K562 (cell line): ENCODE measurements around the gene PHACTR3. TPM values are rescaled to one million over a fixed set of nuclear protein-coding genes. Genes with fewer than 3 reads are reported as not detected.

Source experiments
- ATAC-seq: fragments of 200-7000 bp; cut with Tn5 transposase; 3 replicates; pipeline ENCODE4 v1.9.1; 2020; ENCODE audit warnings: moderate library complexity
- BruUV-seq: library from RNA; stranded (reverse); fragments of 400-500 nt; replicated peaks from 2 replicates; lab custom pipeline; 2021; lab: Mats Ljungman, UMichigan
- CTCF ChIA-PET: fragments of 300-600 bp; formaldehyde crosslinking; extraction: SDS; loops from one replicate; lab custom pipeline; 2021; ENCODE audit warnings: low intra/inter-chr PET ratio; lab: Yijun Ruan, JAX
- POLR2A ChIA-PET: fragments of 300-600, 350-650 bp; sonication (Branson Sonifier 250); formaldehyde crosslinking; extraction: SDS; loops from one replicate; lab custom pipeline; 2021; ENCODE audit warnings: antibody characterized with exemption, inconsistent platforms; lab: Yijun Ruan, JAX
- DNase-seq, 4 experiments: peaks; one replicate each; pipeline versions ENCODE4 v3.0.0 to v3.0.0-alpha.2; 2011 to 2018; ENCODE audit warnings: low spot score in 3 of 4, mixed read lengths in 3 of 4; ENCODE audit errors: extremely low read depth in 1 of 4
- FAIRE-seq: peaks from 2 replicates; lab custom pipeline; 2011; peaks lifted over from hg19 to GRCh38; lab: Jason Lieb, UNC
- H2AFZ ChIP-seq: 2 replicates; pipeline ENCODE4 v1.6.0; 2011; ENCODE audit warnings: low read depth, low read length, control low read depth, inconsistent platforms
- H3K27ac ChIP-seq: fragments of 200-600 bp; 3 replicates; pipeline ENCODE4 v1.8.0; 2011; ENCODE audit warnings: low read depth, mild to moderate bottlenecking, control low read depth, inconsistent platforms, low read length, moderate library complexity, mixed read lengths; ENCODE audit errors: extremely low read depth
- H3K27me3 ChIP-seq, 2 experiments: fragments of 300-600 bp in 1 of 2; 2 replicates in 1 of 2; 3 replicates in 1 of 2; pipeline versions ENCODE4 v1.6.0 to v1.8.0; 2011; ENCODE audit warnings: inconsistent platforms in 2 of 2, low read length in 2 of 2, mild to moderate bottlenecking in 1 of 2, mixed read lengths in 1 of 2, moderate library complexity in 1 of 2; ENCODE audit not compliant: control insufficient read depth in 2 of 2, insufficient read depth in 2 of 2
- H3K36me3 ChIP-seq: fragments of 300-600 bp; 3 replicates; pipeline ENCODE4 v1.8.0; 2011; ENCODE audit warnings: mild to moderate bottlenecking, low read length, inconsistent platforms; ENCODE audit not compliant: control insufficient read depth, insufficient read depth
- H3K4me1 ChIP-seq, 2 experiments: fragments of 200-600 bp in 1 of 2; replicated peaks in 1 of 2; 2 replicates in 1 of 2; 3 replicates in 1 of 2; pipeline versions ENCODE4 v1.5.1 to v1.8.0; 2011; ENCODE audit warnings: inconsistent platforms in 2 of 2, low read length in 2 of 2, mild to moderate bottlenecking in 1 of 2, mixed read lengths in 1 of 2, moderate library complexity in 1 of 2; ENCODE audit not compliant: control insufficient read depth in 2 of 2, insufficient read depth in 2 of 2
- H3K4me2 ChIP-seq: 2 replicates; pipeline ENCODE4 v1.6.1; 2011; ENCODE audit warnings: low read length, control low read depth, inconsistent platforms, mixed read lengths; ENCODE audit not compliant: insufficient read depth
- H3K4me3 ChIP-seq: fragments of 200-600 bp; sonication (generic), shearing (Covaris generic); 2 replicates; pipeline ENCODE4 v1.5.1; 2016; ENCODE audit warnings: control low read depth, inconsistent platforms
- H3K79me2 ChIP-seq: fragments of 200-600 bp; 3 replicates; pipeline ENCODE4 v1.8.0; 2011; ENCODE audit warnings: low read length, inconsistent platforms; ENCODE audit not compliant: control insufficient read depth, insufficient read depth
- H3K9ac ChIP-seq, 2 experiments: 2 replicates each; pipeline versions ENCODE4 v1.6.0 to v1.6.1; 2011; ENCODE audit warnings: low read depth in 2 of 2, low read length in 2 of 2, control low read depth in 1 of 2, inconsistent platforms in 1 of 2, mild to moderate bottlenecking in 1 of 2, mixed read lengths in 1 of 2; ENCODE audit not compliant: insufficient read depth in 1 of 2
- H3K9me1 ChIP-seq: one replicate; pipeline ENCODE4 v1.6.0; 2011; ENCODE audit warnings: inconsistent platforms, mild to moderate bottlenecking, low read length, moderate library complexity; ENCODE audit not compliant: control insufficient read depth, insufficient read depth
- H3K9me3 ChIP-seq: replicated peaks from 2 replicates; pipeline ENCODE4 v1.5.1; 2011; ENCODE audit warnings: low read depth, low read length, inconsistent platforms; ENCODE audit not compliant: control insufficient read depth, insufficient read depth
- H4K20me1 ChIP-seq: replicated peaks from 2 replicates; pipeline ENCODE4 v1.6.1; 2011; ENCODE audit warnings: low read length, inconsistent platforms, mixed read lengths; ENCODE audit not compliant: control insufficient read depth, insufficient read depth
- FOXK1 ChIP-seq: sonication (generic); formaldehyde crosslinking; IDR thresholded peaks from 2 replicates; pipeline ENCODE4 v1.8.0; 2022; ENCODE audit warnings: missing genetic modification reagents, mild to moderate bottlenecking, borderline replicate concordance
- HMBOX1 ChIP-seq: sonication (generic); IDR thresholded peaks from 2 replicates; pipeline ENCODE4 v1.6.1; 2016
- JUND ChIP-seq, 2 experiments: IDR thresholded peaks; 2 replicates in 1 of 2; 3 replicates in 1 of 2; pipeline ENCODE4 v1.6.1; 2011; ENCODE audit warnings: borderline replicate concordance in 2 of 2, low read depth in 2 of 2, low read length in 2 of 2, improper control_type of control experiment in 1 of 2, missing biosample characterization in 1 of 2, missing genetic modification characterization in 1 of 2, missing genetic modification reagents in 1 of 2
- NBN ChIP-seq: fragments of 450-650 bp; IDR thresholded peaks from 2 replicates; pipeline ENCODE4 v1.6.1; 2016; ENCODE audit warnings: low read depth, mild to moderate bottlenecking
- NR3C1 ChIP-seq: sonication (generic); formaldehyde crosslinking; IDR thresholded peaks from 2 replicates; pipeline ENCODE4 v1.8.1; 2022; ENCODE audit warnings: missing genetic modification reagents
- YY1 ChIP-seq, 3 experiments: IDR thresholded peaks; 2 replicates each; pipeline ENCODE4 v1.6.1; 2011; ENCODE audit warnings: low read length in 2 of 3, mild to moderate bottlenecking in 2 of 3, moderate library complexity in 2 of 3, borderline replicate concordance in 1 of 3, control low read depth in 1 of 3, low read depth in 1 of 3; ENCODE audit not compliant: insufficient read depth in 3 of 3, insufficient replicate concordance in 2 of 3, control insufficient read depth in 1 of 3, insufficient read length in 1 of 3; ENCODE audit errors: extremely low read depth in 1 of 3
- ZBTB9 ChIP-seq: fragments of 450-650 bp; formaldehyde crosslinking; IDR thresholded peaks from 2 replicates; pipeline ENCODE4 v1.4.0; 2020; ENCODE audit warnings: mild to moderate bottlenecking, moderate library complexity
- WGBS: fragments of 100-300 bp; shearing (Covaris generic); methylation state at CpG from one replicate; pipeline ENCODE4 v1.1.6; 2016; ENCODE audit warnings: low coverage, mixed read lengths; ENCODE audit not compliant: insufficient coverage; ENCODE audit errors: missing lambda C conversion rate; 5-methylcytosine and 5-hydroxymethylcytosine counted together
- in situ Hi-C: fragments of 300-500 bp; cut with MboI; formaldehyde crosslinking; loops from 4 replicates; pipeline ENCODE4 v1.15.0; 2018; ENCODE audit warnings: inconsistent platforms, mixed read lengths
- intact Hi-C: fragments of 100-400 bp; cut with micrococcal nuclease; formaldehyde crosslinking; loops from 2 replicates; pipeline ENCODE4 v1.14.2; 2022
- polyA plus RNA-seq, 8 experiments: library from polyadenylated mRNA; depleted of rRNA in 4 of 8; stranded (reverse) in 5 of 8; unstranded in 3 of 8; fragments of >200 nt; fragmentation: Nextera tagmentation in 2 of 8; fragmentation: Illumina TruSeq in 1 of 8; extraction: Ambion mirVana in 2 of 8; extraction: Trizol in 1 of 8; gene quantifications; 2 replicates each; pipeline versions ENCODE4 v1.2.1 to v1.2.3, GENCODE V29; 2011 to 2014; ENCODE audit warnings: inconsistent platforms in 1 of 8, missing spikeins in 1 of 8
- total RNA-seq, 7 experiments: library from RNA; depleted of rRNA in 6 of 7; stranded (reverse); fragments of >200 nt in 6 of 7; fragmentation: Illumina TruSeq in 2 of 7; extraction: Trizol in 2 of 7; gene quantifications; 2 replicates each; pipeline versions ENCODE4 v1.2.1 to v1.2.3, GENCODE V29; 2011 to 2021; ENCODE audit warnings: low replicate concordance in 1 of 7

PHACTR3 gene
- total and polyA plus RNA-seq, 9 of the 15 experiments (the other 6 are each of a cell fraction or from before 2014, with no cell fraction given), result not detected

GRCh38 chr20:59776059-59776603 lies 171.8 kb downstream of the PHACTR3 start:
- H3K9me1 ChIP-seq, result peaks cover 1% of the 10 kb centered on the region
- H3K27me3 ChIP-seq, result peaks cover 0 to 5% of the 10 kb centered on the region in 2 experiments; a peak in 2 of 5 replicates
- H3K9ac ChIP-seq, result no peak overlapping the region
- no TSS peak for BruUV-seq
- H3K27ac ChIP-seq, result no peak overlapping the region
- DNase-seq, result no peak
- ChIA-PET POLR2A (no interaction called here), CTCF (no interaction called here)
- in situ Hi-C loops (no loop called here), intact Hi-C loops (no loop called here)
- H3K4me2 ChIP-seq, result no peak overlapping the region
- no peaks in the 10 kb centered on the region for H3K79me2 ChIP-seq
- WGBS, result 3% methylated on average over 8 of the region's 8 CpGs
- H3K9me3 ChIP-seq, result no peaks in the 10 kb centered on the region
- TF ChIP-seq NR3C1 (CRISPR knock-in tag), result no peak
- TF ChIP-seq FOXK1 (CRISPR knock-in tag), result no peak
- TF ChIP-seq JUND (IDR thresholded peaks at IDR 0.05; ENCODE audit: borderline replicate concordance, low read depth, low read length), result no peak
- TF ChIP-seq JUND (tag; IDR thresholded peaks at IDR 0.05; ENCODE audit: borderline replicate concordance, low read depth, low read length), result no peak
- no peak for TF ChIP-seq YY1 (IDR thresholded peaks at IDR 0.05; ENCODE audit: borderline replicate concordance in 1 of 3, control insufficient read depth in 1 of 3, extremely low read depth in 1 of 3, insufficient read depth in 3 of 3, insufficient read length in 1 of 3, insufficient replicate concordance in 2 of 3, low read depth in 1 of 3, low read length in 2 of 3)
- no peak for TF ChIP-seq HMBOX1
- no peak for TF ChIP-seq NBN
- TF ChIP-seq ZBTB9, result no peak
- no peaks in the 10 kb centered on the region for H3K36me3 ChIP-seq
- no peaks in the 10 kb centered on the region for H3K4me1 ChIP-seq
- no peak for FAIRE-seq
- no peak for ATAC-seq
- no peak overlapping the region for H2AFZ ChIP-seq
- H4K20me1 ChIP-seq, result 0 out of 2 replicates have a peak, but pooled peaks cover 4% of the 10 kb centered on the region
- H3K4me3 ChIP-seq, result no peak overlapping the region
